CD8-positive, alpha-beta memory T cell (primary cell): Measurements from ENCODE around the gene FGF19. TPM values are rescaled to one million over a fixed set of nuclear protein-coding genes. Genes with fewer than 3 reads are reported as not detected.
A peak's percentile ranks its signal among the peaks of the same experiment; 100 is the strongest.

Experiments
- CTCF ChIA-PET: fragments of 350-600 bp; sonication (Branson Sonifier 250); formaldehyde crosslinking; loops from one replicate; lab custom pipeline; 2021; ENCODE audit warnings: antibody characterized with exemption; lab: Charles Lee
- POLR2A ChIA-PET: fragments of 350-600 bp; sonication (Branson Sonifier 250); formaldehyde crosslinking; loops from one replicate; lab custom pipeline; 2021; ENCODE audit warnings: antibody characterized with exemption; lab: Charles Lee
- DNase-seq, 5 donors: peaks; one replicate each; pipeline versions ENCODE4 v3.0.0 to v3.0.0-alpha.2; 2020 to 2022; ENCODE audit warnings: mixed read lengths in 1 of 5
- H3K27ac ChIP-seq: one replicate; pipeline ENCODE4 v1.7.0; 2013; ENCODE audit warnings: low read depth, mild to moderate bottlenecking, low read length, moderate library complexity
- H3K27me3 ChIP-seq: 2 replicates; pipeline ENCODE4 v1.7.0; 2013; ENCODE audit warnings: low read length, mild to moderate bottlenecking; ENCODE audit not compliant: insufficient read depth, poor library complexity, severe bottlenecking
- H3K36me3 ChIP-seq: 2 replicates; pipeline ENCODE4 v1.7.0; 2013; ENCODE audit warnings: mild to moderate bottlenecking, low read length, moderate library complexity; ENCODE audit not compliant: insufficient read depth
- H3K4me1 ChIP-seq: 2 replicates; pipeline ENCODE4 v1.7.0; 2013; ENCODE audit warnings: mild to moderate bottlenecking, low read length, moderate library complexity; ENCODE audit not compliant: insufficient read depth
- H3K4me3 ChIP-seq: 2 replicates; pipeline ENCODE4 v1.7.0; 2013; ENCODE audit warnings: mild to moderate bottlenecking, low read length
- H3K9me3 ChIP-seq: 2 replicates; pipeline ENCODE4 v1.7.0; 2013; ENCODE audit warnings: mild to moderate bottlenecking, low read length
- H3K27ac Mint-ChIP-seq, 8 donors: one replicate each; pipeline ENCODE4 v1.8.0; 2020 to 2021; ENCODE audit warnings: mixed read lengths in 8 of 8, mild to moderate bottlenecking in 6 of 8, inconsistent platforms in 3 of 8, moderate library complexity in 3 of 8
- H3K27me3 Mint-ChIP-seq, 2 donors: one replicate each; pipeline ENCODE4 v1.8.0; 2020 to 2021; ENCODE audit warnings: mixed read lengths in 2 of 2, mild to moderate bottlenecking in 1 of 2, moderate library complexity in 1 of 2
- H3K36me3 Mint-ChIP-seq, 3 donors: one replicate each; pipeline ENCODE4 v1.8.0; 2020 to 2021; ENCODE audit warnings: mixed read lengths in 3 of 3, inconsistent platforms in 1 of 3, mild to moderate bottlenecking in 1 of 3
- H3K4me1 Mint-ChIP-seq, 3 donors: one replicate each; pipeline ENCODE4 v1.8.0; 2020 to 2021; ENCODE audit warnings: mixed read lengths in 3 of 3, inconsistent platforms in 1 of 3, mild to moderate bottlenecking in 1 of 3
- H3K4me3 Mint-ChIP-seq, 7 donors: one replicate each; pipeline ENCODE4 v1.8.0; 2020 to 2021; ENCODE audit warnings: mixed read lengths in 7 of 7, mild to moderate bottlenecking in 6 of 7, moderate library complexity in 4 of 7, inconsistent platforms in 2 of 7
- H3K9me3 Mint-ChIP-seq, 5 donors: one replicate each; pipeline ENCODE4 v1.8.0; 2020 to 2022; ENCODE audit warnings: mixed read lengths in 5 of 5, mild to moderate bottlenecking in 3 of 5, moderate library complexity in 2 of 5, inconsistent platforms in 1 of 5
- polyA plus RNA-seq: library from polyadenylated mRNA; unstranded; fragments of 300-500 nt; fragmentation: Illumina TruSeq; gene quantifications from one replicate; pipeline ENCODE4 v1.2.3, GENCODE V29; 2021
- total RNA-seq, 2 experiments: library from RNA; stranded (reverse); gene quantifications; one replicate each; pipeline ENCODE4 v1.2.3, GENCODE V29; 2021

FGF19 gene
- total and polyA plus RNA-seq, 3 experiments from 2014 or later: not detected

DNA sequence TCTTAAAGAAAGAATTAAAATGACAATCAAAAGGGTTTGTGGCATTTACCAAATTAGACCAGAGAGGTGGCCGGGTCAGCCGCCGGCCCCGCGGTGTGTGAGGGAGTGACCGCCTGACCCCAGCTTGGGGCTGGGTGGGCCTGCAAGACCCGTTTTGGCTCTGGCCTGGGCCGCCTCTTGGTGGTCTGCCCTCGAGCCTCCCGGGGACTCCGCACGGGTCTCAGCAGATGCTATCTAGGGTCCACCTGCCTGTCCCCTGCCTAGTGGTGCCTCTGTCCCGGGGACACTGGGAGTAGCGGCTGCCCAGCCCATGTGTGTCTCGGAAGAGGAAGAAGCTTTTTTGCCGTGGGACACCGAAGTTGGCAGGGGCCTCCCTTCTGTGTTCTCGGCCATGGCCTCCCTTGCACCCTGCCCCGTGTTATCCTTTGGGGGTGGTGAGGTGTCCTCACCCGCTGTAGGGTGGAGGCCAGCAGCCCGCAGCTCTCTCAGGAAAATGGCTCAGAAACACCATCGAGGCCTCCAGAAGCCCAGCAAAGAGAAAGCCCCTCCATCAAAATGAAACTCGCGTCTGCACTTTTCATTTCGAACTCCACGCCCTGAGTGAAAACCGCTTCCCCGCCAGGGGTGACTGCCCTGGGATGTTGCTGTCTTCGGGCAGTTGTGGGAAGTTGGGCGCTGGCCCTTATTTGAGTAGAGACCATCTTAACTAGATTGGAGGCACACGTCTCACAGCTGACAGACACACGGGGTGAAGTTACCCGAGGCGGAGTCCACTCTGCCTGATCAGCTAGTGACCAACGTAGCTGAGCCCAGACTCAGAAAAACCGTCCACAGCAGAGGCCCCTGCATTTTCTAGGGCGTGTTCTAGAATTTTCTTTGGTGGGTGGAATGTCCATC, 54.9 kb downstream of the FGF19 start:
- Mint-ChIP-seq H3K4me1 (peaks cover 0 to 2% (median 0%) of the 10 kb centered on the region in 3 donors), H3K27me3 (no peaks in the 10 kb centered on the region), H3K9me3 (no peaks in the 10 kb centered on the region), H3K36me3 (peaks cover 0 to 8% (median 0%) of the 10 kb centered on the region in 3 donors), H3K4me3 (no peak overlapping the region), H3K27ac (no peak overlapping the region)
- H3K27ac ChIP-seq: no peak overlapping the region
- peak in 1 of 5 donors; percentile 41 for DNase-seq
- POLR2A ChIA-PET: no interaction called here
- H3K4me1 ChIP-seq: no peaks in the 10 kb centered on the region
- no peak overlapping the region for H3K4me3 ChIP-seq
- H3K27me3 ChIP-seq: no peaks in the 10 kb centered on the region
- H3K9me3 ChIP-seq: no peaks in the 10 kb centered on the region
- H3K36me3 ChIP-seq: no peaks in the 10 kb centered on the region
- CTCF ChIA-PET: interaction anchor here (1.0 kb wide), 1 partner anchor 22 kb away, joined by 3 read pairs; no protein-coding TSS in a partner anchor

Other genes starting within 250 kb of the FGF19 start
- not detected for gene LINC01488, start 222.4 kb downstream of the FGF19 start, total RNA-seq
- not detected for gene LINC01488, start 222.4 kb downstream of the FGF19 start, polyA plus RNA-seq
- 1 to 10 TPM; 2.8 to 3.8 TPM for gene CCND1, start 62.9 kb downstream of the FGF19 start, total RNA-seq
- gene CCND1, start 62.9 kb downstream of the FGF19 start, polyA plus RNA-seq: 0.18 TPM
- gene LTO1, start 28.7 kb downstream of the FGF19 start, total RNA-seq: 10 to 100 TPM; 24.8 to 25.0 TPM
- gene LTO1, start 28.7 kb downstream of the FGF19 start, polyA plus RNA-seq: 15.8 TPM
- gene FGF4, start 71.3 kb upstream of the FGF19 start, total RNA-seq: not detected
- gene FGF4, start 71.3 kb upstream of the FGF19 start, polyA plus RNA-seq: not detected
- not detected for gene FGF3, start 115.4 kb upstream of the FGF19 start, total RNA-seq
- not detected for gene FGF3, start 115.4 kb upstream of the FGF19 start, polyA plus RNA-seq